HCT116 (cell line): ENCODE measurements around the gene DPPA3.

ENCODE experiments used
- ATF3 ChIP-seq: IDR thresholded peaks from 2 replicates; pipeline ENCODE4 v1.6.1; 2012
- CTCF ChIP-seq, 3 experiments: fragments of 200-600 bp in 1 of 3; sonication (generic) in 1 of 3; IDR thresholded peaks in 2 of 3; conservative IDR thresholded peaks in 1 of 3; 2 replicates each; pipeline ENCODE4 v1.5.1; 2012 to 2017; ENCODE audit warnings: low read depth in 2 of 3, low read length in 2 of 3, antibody characterized with exemption in 1 of 3, borderline replicate concordance in 1 of 3, control low read depth in 1 of 3, mild to moderate bottlenecking in 1 of 3, mixed read lengths in 1 of 3, mixed run types in 1 of 3, moderate library complexity in 1 of 3; ENCODE audit not compliant: insufficient read depth in 1 of 3
- YY1 ChIP-seq: IDR thresholded peaks from 2 replicates; pipeline ENCODE4 v1.6.1; 2011; ENCODE audit warnings: low read length, low read depth, moderate library complexity, mild to moderate bottlenecking; ENCODE audit not compliant: insufficient replicate concordance; ENCODE audit errors: extremely low read depth

GRCh38 chr12:7694556-7695236, 16.5 kb upstream of the DPPA3 start:
- TF ChIP-seq CTCF (IDR thresholded peaks at IDR 0.05 in 2 of 3, conservative IDR thresholded peaks at IDR 0.05 in 1 of 3; ENCODE audit: borderline replicate concordance in 1 of 3, insufficient read depth in 1 of 3, low read depth in 2 of 3, low read length in 2 of 3) = no peak
- no peak for TF ChIP-seq YY1
- no peak for TF ChIP-seq ATF3
